Osteocyte (in vitro differentiated cells): Measurements from ENCODE around the gene MAMLD1. TPM values are rescaled to one million over a fixed set of nuclear protein-coding genes. Genes with fewer than 3 reads are reported as not detected.

Experiments used
- DNase-seq: peaks from one replicate; pipeline ENCODE4 v3.0.0; 2021; ENCODE audit warnings: mixed read lengths; ENCODE audit not compliant: unreplicated experiment; ENCODE audit errors: extremely low spot score
- H3K27ac Mint-ChIP-seq: one replicate; pipeline ENCODE4 v1.8.0; 2021; ENCODE audit warnings: mild to moderate bottlenecking, mixed read lengths; ENCODE audit not compliant: unreplicated experiment
- H3K27me3 Mint-ChIP-seq: one replicate; pipeline ENCODE4 v1.8.0; 2021; ENCODE audit warnings: mixed read lengths; ENCODE audit not compliant: unreplicated experiment
- H3K36me3 Mint-ChIP-seq: one replicate; pipeline ENCODE4 v1.8.0; 2021; ENCODE audit warnings: mixed read lengths; ENCODE audit not compliant: unreplicated experiment
- H3K4me1 Mint-ChIP-seq: one replicate; pipeline ENCODE4 v1.8.0; 2021; ENCODE audit warnings: mixed read lengths; ENCODE audit not compliant: unreplicated experiment
- H3K4me3 Mint-ChIP-seq: one replicate; pipeline ENCODE4 v1.8.0; 2021; ENCODE audit warnings: mild to moderate bottlenecking, moderate library complexity, mixed read lengths; ENCODE audit not compliant: unreplicated experiment
- H3K9me3 Mint-ChIP-seq: one replicate; pipeline ENCODE4 v1.8.0; 2021; ENCODE audit warnings: mixed read lengths; ENCODE audit not compliant: unreplicated experiment
- total RNA-seq: library from RNA; stranded (reverse); gene quantifications from 2 replicates; pipeline ENCODE4 v1.2.1, GENCODE V29; 2021
- TF ChIP-seq, protein P1 (sequence below): fragments of 200-600 bp; sonication (generic); IDR thresholded peaks from 2 replicates; pipeline ENCODE4 v1.5.0; 2021; ENCODE audit warnings: antibody characterized with exemption, mild to moderate bottlenecking, moderate library complexity

Gene MAMLD1
- total RNA-seq, 1 donor from 2014 or later = 13.2 TPM

DNA sequence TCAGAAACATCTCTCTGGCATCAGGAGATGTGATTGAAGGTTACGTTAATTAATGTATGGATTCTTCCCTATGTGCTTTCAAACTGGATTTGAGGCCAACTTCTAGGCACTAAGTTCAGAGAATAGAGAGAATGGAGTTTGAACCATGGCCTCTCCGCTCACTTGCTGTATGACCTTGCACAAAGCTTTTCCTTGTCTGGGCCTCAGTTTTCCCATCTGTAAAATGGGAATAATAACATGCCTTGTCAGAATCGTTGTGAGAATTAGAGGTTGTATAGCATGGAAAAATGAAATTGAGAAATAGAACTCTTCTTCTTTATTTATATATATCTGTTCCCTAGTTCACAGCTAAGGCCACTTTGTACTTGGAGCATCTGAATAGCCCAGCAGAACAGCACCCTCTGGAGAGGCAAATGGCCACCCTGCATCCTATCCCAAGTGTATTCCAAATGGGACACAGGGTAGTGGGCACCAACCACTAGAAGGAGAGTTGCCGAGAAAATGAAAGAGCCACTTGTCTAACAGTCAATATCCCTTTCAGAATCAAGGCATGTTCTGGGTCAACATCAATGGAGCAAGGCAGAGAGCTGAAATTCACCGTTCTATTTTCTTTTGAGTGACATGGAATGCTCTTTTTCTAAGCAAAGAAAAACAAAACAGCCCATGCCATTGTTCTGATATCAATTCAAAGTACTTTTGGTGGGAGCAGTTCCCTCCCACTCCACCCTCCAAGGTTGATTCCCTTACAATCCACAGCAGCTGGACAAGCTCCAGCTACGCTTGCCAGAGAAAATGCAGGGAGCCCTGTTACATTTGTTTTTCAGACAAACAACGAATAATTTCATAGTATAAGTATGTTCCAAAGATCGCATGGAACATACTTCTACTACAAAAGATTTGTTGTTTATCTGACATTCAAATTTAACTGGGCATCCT is 182.0 kb downstream of the MAMLD1 start:
- TF ChIP-seq, protein P1, sequence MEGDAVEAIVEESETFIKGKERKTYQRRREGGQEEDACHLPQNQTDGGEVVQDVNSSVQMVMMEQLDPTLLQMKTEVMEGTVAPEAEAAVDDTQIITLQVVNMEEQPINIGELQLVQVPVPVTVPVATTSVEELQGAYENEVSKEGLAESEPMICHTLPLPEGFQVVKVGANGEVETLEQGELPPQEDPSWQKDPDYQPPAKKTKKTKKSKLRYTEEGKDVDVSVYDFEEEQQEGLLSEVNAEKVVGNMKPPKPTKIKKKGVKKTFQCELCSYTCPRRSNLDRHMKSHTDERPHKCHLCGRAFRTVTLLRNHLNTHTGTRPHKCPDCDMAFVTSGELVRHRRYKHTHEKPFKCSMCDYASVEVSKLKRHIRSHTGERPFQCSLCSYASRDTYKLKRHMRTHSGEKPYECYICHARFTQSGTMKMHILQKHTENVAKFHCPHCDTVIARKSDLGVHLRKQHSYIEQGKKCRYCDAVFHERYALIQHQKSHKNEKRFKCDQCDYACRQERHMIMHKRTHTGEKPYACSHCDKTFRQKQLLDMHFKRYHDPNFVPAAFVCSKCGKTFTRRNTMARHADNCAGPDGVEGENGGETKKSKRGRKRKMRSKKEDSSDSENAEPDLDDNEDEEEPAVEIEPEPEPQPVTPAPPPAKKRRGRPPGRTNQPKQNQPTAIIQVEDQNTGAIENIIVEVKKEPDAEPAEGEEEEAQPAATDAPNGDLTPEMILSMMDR = no peak
- H3K36me3 Mint-ChIP-seq = no peaks in the 10 kb centered on the region
- H3K4me3 Mint-ChIP-seq = no peak overlapping the region
- no peak overlapping the region for H3K27ac Mint-ChIP-seq
- H3K4me1 Mint-ChIP-seq = peaks cover 15% of the 10 kb centered on the region
- no peaks in the 10 kb centered on the region for H3K27me3 Mint-ChIP-seq
- H3K9me3 Mint-ChIP-seq = no peaks in the 10 kb centered on the region
- DNase-seq = no peak

DNA sequence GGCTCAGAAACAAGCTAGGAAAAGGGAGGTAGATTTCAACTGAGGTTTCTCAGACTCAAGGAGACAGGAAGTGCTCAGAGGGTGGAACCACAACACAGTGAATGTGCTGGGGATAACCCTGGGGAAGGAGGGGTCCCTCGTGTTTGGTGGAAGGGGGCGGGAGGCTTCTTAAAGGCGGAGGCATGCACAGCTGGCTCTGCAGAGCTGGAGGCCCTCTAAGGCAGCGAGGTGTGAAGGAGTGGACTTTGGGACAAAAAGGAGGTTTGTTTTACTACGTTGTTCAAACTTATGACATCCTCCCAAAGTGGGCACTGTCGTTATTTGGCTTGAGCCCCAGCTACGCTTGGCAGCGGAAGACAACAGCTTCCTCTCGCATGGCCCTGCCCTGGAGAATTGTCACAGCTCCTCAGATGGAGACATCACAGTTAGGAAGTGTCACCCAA is 183.6 kb downstream of the MAMLD1 start:
- peak overlapping the region; percentile 44 for H3K27ac Mint-ChIP-seq
- H3K9me3 Mint-ChIP-seq = no peaks in the 10 kb centered on the region
- DNase-seq = no peak
- peaks cover 15% of the 10 kb centered on the region for H3K4me1 Mint-ChIP-seq
- H3K36me3 Mint-ChIP-seq = no peaks in the 10 kb centered on the region
- TF ChIP-seq, protein P1 = no peak
- no peaks in the 10 kb centered on the region for H3K27me3 Mint-ChIP-seq
- peak overlapping the region; percentile 29 for H3K4me3 Mint-ChIP-seq

DNA sequence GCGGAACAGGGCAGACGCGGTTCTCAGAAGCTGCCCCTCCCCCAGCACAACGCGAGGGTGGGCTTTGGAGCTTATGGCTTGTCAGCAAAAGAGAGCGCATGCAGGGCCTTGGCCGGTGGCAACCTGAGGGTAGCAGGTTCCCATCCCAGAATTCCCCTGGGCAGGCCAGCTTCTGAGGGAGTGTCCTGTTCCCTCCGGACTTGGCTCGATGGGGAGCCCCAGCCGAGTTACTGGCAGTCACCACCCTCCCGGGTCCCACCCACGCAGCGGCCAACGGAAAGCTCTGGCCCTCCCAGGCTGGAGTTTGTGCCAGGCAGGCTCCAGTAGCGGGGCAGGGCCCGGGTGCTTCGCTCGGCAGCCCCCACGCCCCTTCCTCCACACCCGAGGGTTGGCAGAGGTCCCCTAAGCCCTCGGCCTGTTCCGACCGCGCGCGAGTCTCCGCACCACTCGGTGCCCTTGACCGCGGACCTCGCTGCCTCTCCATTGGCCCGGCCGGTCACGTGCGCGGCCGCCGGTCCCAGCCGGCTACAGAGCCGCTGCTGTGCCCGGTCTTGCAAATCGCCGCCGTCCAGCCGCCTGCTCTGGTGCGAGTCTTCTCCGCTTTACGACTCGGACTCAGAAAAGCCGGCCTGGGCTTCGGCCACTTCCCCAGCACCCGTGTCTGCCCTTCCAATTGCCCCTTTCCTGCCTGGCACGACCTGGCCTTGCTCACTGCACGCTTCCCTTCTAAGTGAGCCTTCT is 184.4 kb downstream of the MAMLD1 start:
- Mint-ChIP-seq H3K27ac (peak overlapping the region; percentile 84), H3K4me1 (peaks cover 15% of the 10 kb centered on the region), H3K4me3 (peak overlapping the region; percentile 54), H3K9me3 (no peaks in the 10 kb centered on the region), H3K27me3 (no peaks in the 10 kb centered on the region), H3K36me3 (no peaks in the 10 kb centered on the region)
- no peak for DNase-seq
- TF ChIP-seq, protein P1 = no peak

DNA sequence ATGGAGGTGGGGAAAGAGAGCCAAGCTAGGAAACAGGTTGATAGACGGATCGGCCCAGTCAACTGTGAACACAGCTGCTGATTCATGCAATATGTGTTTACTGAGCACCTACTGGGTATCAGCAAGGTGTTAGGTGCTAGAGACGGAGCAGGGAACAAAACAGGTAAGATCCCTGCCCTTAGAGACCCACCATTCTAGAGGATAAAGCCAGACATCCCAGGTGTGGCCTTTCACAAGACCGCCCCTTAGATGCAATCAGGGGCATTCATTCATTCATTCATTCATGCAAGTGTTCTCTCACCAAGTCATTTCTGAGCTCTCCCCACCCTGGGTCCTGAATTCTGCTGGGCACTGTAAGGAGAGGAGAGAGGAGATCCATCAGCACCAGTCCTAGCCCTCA is 185.1 kb downstream of the MAMLD1 start:
- no peaks in the 10 kb centered on the region for H3K27me3 Mint-ChIP-seq
- peak overlapping the region; percentile 84 for H3K27ac Mint-ChIP-seq
- no peak overlapping the region for H3K4me3 Mint-ChIP-seq
- TF ChIP-seq, protein P1 = no peak
- H3K9me3 Mint-ChIP-seq = no peaks in the 10 kb centered on the region
- DNase-seq = no peak
- no peaks in the 10 kb centered on the region for H3K36me3 Mint-ChIP-seq
- peaks cover 15% of the 10 kb centered on the region for H3K4me1 Mint-ChIP-seq

DNA sequence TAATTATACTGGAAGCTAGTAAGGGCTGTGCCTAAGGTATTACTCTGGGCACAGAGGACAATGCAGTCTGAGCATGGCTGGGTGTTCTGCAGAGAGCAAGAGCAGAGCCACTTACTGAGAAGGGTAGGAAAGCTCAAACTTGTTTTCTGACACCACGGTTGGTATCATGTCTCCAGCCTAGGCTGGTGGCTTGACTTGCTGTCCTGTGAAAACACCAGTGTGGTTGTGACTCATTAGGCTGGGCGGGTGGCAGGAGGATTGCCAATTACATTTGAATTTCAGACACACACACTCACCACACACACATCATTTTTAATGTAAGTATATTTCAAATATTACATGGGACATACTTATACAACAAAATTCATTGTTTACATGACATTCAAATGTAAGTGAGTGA is 185.6 kb downstream of the MAMLD1 start:
- TF ChIP-seq, protein P1 = no peak
- H3K27ac Mint-ChIP-seq = no peak overlapping the region
- H3K4me1 Mint-ChIP-seq = peaks cover 13% of the 10 kb centered on the region
- H3K9me3 Mint-ChIP-seq = no peaks in the 10 kb centered on the region
- no peak overlapping the region for H3K4me3 Mint-ChIP-seq
- no peak for DNase-seq
- no peaks in the 10 kb centered on the region for H3K36me3 Mint-ChIP-seq
- H3K27me3 Mint-ChIP-seq = no peaks in the 10 kb centered on the region
